HG02973 (cell line): Measurements from ENCODE around the gene GTF2E1.

Experiments used
- ATAC-seq: cut with Tn5 transposase; IDR thresholded peaks from one replicate; pipeline ENCODE4 v1.9.1; 2021; ENCODE audit warnings: moderate library complexity; ENCODE audit not compliant: unreplicated experiment

GTF2E1 gene

DNA sequence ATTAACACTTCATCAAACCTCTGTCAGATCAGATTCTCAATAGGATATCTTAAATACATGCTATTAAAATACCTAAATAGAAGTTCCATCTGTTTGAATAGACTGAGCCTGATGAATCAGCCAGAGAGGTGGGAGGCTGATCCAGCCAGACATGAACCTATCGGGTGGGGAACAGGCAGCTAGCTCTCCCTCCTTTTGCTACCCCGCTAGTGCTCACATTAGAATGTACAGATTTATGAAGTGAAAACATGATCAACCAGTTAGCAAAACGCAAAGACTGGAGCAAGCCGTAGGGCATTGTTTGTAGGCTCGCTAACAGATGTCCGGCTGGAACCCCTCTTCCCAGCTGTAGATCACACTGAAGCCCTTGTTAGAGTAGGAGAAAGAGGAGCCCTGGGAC is 54.4 kb downstream of the GTF2E1 start:
- ATAC-seq = no peak

DNA sequence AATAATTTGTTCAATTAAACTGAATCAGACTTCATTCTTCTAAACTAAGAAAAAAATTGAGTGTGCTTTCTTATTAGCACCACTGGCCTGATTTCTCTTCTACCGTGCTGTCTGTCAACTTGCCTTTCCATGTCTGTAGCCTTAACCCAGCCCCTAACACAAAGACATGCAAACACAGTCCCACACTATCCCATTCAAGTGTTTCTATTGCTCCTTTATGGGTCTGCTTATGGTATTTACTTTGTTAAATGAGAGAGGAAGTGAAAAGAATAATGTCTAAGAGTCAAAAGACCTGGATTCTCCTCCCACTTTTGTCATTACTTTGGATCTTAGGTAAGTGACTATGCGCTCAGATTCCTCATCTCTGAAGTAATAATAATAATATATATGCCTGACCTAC is 55.3 kb downstream of the GTF2E1 start:
- ATAC-seq = no peak

DNA sequence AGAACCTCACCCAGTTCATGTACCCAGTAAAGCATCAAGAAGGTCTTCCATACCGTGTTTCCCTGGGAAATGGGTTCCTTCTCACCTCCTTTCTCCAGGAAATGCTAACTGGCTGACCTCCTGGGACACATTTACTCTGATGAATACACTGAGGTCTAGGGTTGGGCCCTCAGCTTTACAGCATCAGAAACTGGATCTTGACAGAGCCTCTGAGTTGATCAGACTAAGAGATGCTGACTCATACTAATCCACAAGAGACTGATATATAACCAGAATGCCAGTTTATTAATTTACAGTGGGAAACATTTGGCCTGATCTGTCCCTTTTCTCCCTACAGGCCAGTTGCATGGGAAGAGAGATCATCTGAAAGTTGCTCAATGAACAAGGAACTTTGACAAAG is 55.8 kb downstream of the GTF2E1 start:
- ATAC-seq = no peak

DNA sequence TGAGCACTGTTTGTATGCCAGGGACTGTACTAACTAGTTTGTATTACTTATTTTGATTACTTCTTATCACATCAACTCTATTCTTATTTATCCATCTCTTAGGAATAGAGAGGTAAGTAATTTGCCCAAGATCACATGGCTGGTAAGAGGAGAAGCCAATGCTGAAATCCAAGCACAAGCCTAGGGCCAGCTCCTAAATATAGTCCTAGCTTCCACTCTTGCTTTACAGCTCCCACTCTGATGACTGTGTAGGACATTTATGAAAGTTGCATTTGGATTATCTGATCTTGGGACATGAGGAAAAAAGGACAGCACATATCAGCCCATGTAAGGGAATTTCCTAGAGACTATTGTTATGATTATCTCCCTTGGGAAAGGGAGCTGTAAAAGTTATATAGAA is 58.1 kb downstream of the GTF2E1 start:
- no peak for ATAC-seq

DNA sequence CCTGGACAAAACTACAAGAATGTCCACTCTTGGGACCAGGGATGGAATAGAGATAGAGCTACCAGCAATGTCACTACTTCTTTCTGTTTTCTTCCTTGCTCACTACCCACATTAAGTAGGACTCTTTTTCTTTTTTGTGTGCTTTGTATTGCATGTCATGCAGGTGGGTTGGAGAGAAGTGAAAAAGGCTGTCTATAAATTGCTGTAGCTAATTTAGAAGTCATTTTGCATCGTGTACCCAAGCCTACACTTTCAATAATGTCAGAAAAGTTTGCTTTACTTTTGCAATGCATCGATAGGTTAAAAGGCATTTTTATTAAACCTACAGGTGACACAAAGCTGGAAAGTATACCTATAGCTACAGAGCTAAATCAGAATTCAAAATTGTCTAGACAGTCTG is 58.9 kb downstream of the GTF2E1 start:
- no peak for ATAC-seq

DNA sequence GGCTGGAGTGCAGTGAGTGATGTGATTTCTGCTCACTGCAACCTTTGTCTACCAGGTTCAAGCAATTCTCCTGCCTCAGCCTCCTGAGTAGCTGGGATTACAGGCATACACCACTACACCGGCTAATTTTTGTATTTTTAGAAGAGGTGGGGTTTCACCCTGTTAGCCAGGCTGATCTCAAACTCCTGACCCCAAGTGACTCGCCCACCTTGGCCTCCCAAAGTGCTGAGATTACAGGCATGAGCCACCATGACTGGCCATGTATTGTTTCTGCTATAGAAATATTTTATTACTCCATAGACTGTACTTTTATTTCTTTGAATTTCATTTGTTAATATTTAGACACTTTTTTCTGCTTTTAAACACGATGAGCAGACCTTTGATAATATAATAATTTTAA is 60.4 kb downstream of the GTF2E1 start:
- no peak for ATAC-seq

DNA sequence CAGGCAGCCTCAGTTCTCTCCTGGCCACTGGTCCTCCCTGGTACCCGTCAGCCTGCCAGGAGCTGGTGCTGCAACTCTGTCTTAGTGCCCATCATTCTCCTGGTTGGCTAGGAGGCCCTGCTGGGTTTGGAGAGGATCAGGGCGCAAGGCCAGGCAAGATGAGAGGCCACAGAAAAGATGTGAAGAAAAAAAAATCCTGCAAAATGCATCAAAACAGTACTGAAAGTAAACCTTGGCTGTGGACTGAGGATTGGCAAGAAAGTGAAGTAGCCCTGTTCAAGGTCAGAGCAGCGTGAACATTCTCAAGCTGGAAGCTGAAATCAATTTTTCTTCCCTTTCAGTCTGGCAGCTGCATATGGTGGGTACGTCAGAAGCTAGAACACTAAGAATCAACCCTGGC is 74.2 kb downstream of the GTF2E1 start:
- no peak for ATAC-seq

DNA sequence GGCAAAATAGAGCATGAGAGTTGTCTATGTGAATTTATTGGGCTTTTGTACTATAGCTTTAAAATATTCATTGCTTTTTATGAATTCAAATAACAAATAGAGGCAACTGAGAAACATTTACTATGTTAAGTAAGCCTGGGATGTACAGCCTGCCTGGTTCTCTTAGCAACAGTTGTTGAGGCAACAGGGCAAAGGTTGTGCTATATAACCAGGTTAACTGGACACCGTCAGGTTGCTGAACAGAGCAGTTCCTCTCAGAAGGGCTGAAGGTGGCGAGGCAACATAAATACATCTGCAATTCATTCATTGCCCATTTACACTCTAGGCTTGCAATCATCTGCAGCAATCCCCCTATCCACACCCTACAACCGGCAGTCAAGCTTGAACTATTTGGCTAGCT is 78.2 kb downstream of the GTF2E1 start:
- no peak for ATAC-seq

DNA sequence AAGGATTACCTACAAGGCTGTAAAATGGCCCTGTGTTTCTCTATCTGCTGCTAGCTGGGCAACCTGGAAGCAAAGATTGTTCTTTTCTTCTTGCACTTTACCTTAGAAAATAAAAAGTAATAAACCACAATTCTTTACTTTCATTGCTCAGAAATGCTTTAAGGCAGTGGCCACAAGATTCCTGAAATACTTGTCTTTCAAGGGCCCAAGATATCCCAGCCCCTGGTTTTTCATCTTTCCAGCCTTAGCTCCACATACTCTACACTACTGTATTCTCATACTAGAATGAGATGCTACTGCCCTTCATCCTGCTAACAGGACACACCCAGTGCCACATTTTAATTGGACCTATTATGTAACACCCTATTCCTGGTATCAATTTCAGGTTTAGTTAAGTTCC is 78.9 kb downstream of the GTF2E1 start:
- ATAC-seq = no peak

DNA sequence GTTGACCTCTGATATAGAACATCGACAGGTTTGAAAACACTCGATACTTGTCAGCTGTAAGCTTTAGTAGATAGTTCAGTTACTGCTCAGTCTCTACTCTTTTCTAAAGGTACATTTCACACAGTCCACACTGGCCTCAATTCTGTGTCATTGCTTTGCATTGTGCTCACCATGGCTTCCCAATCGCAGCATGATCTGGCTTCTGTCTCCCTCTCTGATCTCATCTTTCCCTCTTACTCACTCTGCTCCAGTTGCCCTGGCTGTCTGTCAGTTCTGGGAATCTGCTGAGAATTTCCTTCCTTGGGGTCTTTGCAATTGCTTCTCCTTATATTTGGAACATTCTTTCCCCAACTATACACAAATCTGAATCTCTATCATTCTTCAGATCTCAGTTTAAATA is 80.6 kb downstream of the GTF2E1 start:
- no peak for ATAC-seq

DNA sequence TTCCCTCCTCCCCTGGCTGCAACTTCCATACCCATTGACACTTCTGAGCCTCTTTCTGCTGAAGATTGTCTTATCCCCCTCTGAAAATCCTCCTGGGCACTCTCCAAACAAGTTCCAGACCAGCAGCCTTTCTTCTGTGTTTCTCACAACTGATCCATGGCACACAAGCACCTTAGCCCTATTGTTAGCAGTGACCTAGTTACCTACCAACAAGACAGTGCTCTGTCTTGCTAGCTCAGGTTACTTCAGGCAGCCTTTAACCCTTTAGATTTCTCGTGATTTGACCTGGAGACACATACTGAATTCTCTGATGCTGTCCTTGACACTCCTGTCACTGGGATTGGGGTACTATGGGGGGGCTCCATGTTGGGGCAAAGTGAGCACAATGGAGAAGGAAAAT is 82.1 kb downstream of the GTF2E1 start:
- no peak for ATAC-seq

DNA sequence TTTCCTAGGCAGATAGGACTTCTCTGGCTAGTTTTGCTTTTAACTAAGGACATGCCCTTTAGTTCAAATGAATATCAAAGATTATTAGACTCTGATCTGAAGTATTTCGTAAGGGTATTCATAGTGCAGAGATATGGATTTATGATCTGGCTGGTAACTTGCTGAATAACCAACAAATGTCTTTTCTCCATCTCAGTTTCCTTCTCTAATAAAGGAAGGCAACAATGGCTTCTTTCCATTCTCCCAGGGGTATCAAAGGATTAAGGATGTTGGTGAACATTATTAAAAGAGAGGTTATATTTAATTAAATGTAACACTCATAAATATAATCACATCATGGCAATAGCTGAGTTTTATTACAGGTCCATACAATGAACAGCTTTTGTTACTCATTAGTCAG is 86.3 kb downstream of the GTF2E1 start:
- no peak for ATAC-seq

DNA sequence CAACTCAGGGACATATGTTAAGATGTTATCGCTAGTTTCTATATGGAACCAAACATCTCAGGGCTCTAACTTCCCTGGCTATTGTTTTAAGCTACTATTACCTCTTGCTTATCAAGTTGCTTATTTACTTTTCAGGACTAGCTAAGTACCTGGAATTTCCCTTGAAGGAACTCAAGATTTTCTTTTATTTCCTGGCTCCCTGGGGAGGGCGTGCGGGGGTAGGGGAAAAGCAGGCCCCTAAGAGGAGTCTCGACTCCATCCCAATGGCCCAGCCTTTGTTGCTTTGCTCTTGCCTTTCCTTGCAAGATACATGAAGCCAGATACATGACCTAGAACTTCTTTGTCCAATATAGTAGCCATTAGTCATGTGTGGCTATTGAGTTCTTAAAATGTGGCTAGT is 88.5 kb downstream of the GTF2E1 start:
- no peak for ATAC-seq
